GM19043 (cell line): ENCODE measurements around the gene ESPNL.

Source experiments
- ATAC-seq: cut with Tn5 transposase; IDR thresholded peaks from one replicate; pipeline ENCODE4 v1.9.1; 2021; ENCODE audit warnings: low read depth; ENCODE audit not compliant: unreplicated experiment

The ESPNL gene

GRCh38 chr2:238077292-238077691 is 22.8 kb upstream of the ESPNL start:
- ATAC-seq: no peak

- no peak for ATAC-seq
These were observed 20.2 kb upstream of the ESPNL start for GRCh38 chr2:238079874-238080327.

- ATAC-seq: no peak
These were observed 19.6 kb upstream of the ESPNL start for GRCh38 chr2:238080518-238080917.

GRCh38 chr2:238081150-238081549 is 19.0 kb upstream of the ESPNL start:
- no peak for ATAC-seq

- no peak for ATAC-seq
These were observed 18.6 kb upstream of the ESPNL start for GRCh38 chr2:238081561-238081960.

GRCh38 chr2:238082151-238082550 is 18.0 kb upstream of the ESPNL start:
- ATAC-seq: no peak

GRCh38 chr2:238082827-238083226 is 17.3 kb upstream of the ESPNL start:
- ATAC-seq: no peak

- no peak for ATAC-seq
These were observed 16.2 kb upstream of the ESPNL start for GRCh38 chr2:238083919-238084318.

GRCh38 chr2:238084761-238085160 is 15.4 kb upstream of the ESPNL start:
- no peak for ATAC-seq

GRCh38 chr2:238085899-238086298 is 14.2 kb upstream of the ESPNL start:
- no peak for ATAC-seq

GRCh38 chr2:238087211-238087610 is 12.9 kb upstream of the ESPNL start:
- ATAC-seq: no peak

- ATAC-seq: no peak
These were observed 9.3 kb upstream of the ESPNL start for GRCh38 chr2:238090887-238091286.

GRCh38 chr2:238091436-238092060 is 8.6 kb upstream of the ESPNL start:
- ATAC-seq: no peak

GRCh38 chr2:238092486-238093035 is 7.6 kb upstream of the ESPNL start:
- no peak for ATAC-seq

GRCh38 chr2:238093181-238094140 is 6.7 kb upstream of the ESPNL start:
- ATAC-seq: no peak

- ATAC-seq: no peak
These were observed 5.6 kb upstream of the ESPNL start for GRCh38 chr2:238094438-238095022.

- no peak for ATAC-seq
These were observed 5.0 kb upstream of the ESPNL start for GRCh38 chr2:238095143-238095542.

GRCh38 chr2:238096311-238097011 is 3.7 kb upstream of the ESPNL start:
- no peak for ATAC-seq

- no peak for ATAC-seq
These were observed 2.7 kb upstream of the ESPNL start for GRCh38 chr2:238097201-238097987.
